ENCODE measurements around the gene ATP6V1G3. TPM values are rescaled to one million over a fixed set of nuclear protein-coding genes. Genes with fewer than 3 reads are reported as not detected.

Gene ATP6V1G3
- total RNA-seq, 5 donors from 2014 or later (not counting 1 experiment from before 2014, with no cell fraction given), result not detected

- Mint-ChIP-seq H3K27ac (peak overlapping the region; percentile 83 to 93), H3K27me3 (no peaks in the 10 kb centered on the region), H3K4me1 (peaks cover 72 to 88% (median 80%) of the 10 kb centered on the region in 3 donors), H3K9me3 (no peaks in the 10 kb centered on the region), H3K36me3 (no peaks in the 10 kb centered on the region), H3K4me3 (peak overlapping the region; percentile 22 to 55 (median 37))
- ATAC-seq (replicated peaks in 1 of 4), result peak in 3 of 4 experiments; percentile 22 to 52 (median 24)
- DNase-seq, result no peak
- H3K36me3 ChIP-seq (ENCODE audit: control insufficient read depth in 2 of 2, extremely low read depth in 1 of 2, insufficient read depth in 1 of 2, low read length in 1 of 2), result no peaks in the 10 kb centered on the region
- no peaks in the 10 kb centered on the region for H3K9me3 ChIP-seq
- POLR2A ChIA-PET, result interaction anchor here (0.6 to 0.7 kb wide), 2 partner anchors 118 to 124 kb away, joined by 3 to 7 read pairs; no protein-coding TSS in a partner anchor
- H3K4me1 ChIP-seq (ENCODE audit: control insufficient read depth in 1 of 2, extremely low read depth in 1 of 2, insufficient read depth in 2 of 2, low read length in 2 of 2), result peaks cover 8 to 54% of the 10 kb centered on the region in 2 experiments
- CTCF ChIA-PET, result no interaction called here
- H3K4me3 ChIP-seq (ENCODE audit: control insufficient read depth in 1 of 2, extremely low read depth in 1 of 2, low read length in 1 of 2), result no peak overlapping the region
- WGBS (ENCODE audit: insufficient coverage), result no CpG with 5 or more reads among the region's 7 CpGs
- no peak overlapping the region for H3K27ac ChIP-seq (ENCODE audit: low read length)
- H3K27me3 ChIP-seq (replicated peaks in 1 of 2; ENCODE audit: control insufficient read depth in 2 of 2, extremely low read depth in 1 of 2, insufficient read depth in 2 of 2, low read length in 1 of 2), result no peaks in the 10 kb centered on the region
Measured at GRCh38 chr1:198538579-198539364, 1.7 kb downstream of the ATP6V1G3 start.

GRCh38 chr1:198535631-198536030 is 4.8 kb downstream of the ATP6V1G3 start:
- ATAC-seq (replicated peaks in 1 of 4) (no peak), DNase-seq (no peak)
- Histone ChIP-seq H3K4me3 (ENCODE audit: control insufficient read depth in 1 of 2, extremely low read depth in 1 of 2, low read length in 1 of 2) (no peak overlapping the region), H3K36me3 (ENCODE audit: control insufficient read depth in 2 of 2, extremely low read depth in 1 of 2, insufficient read depth in 1 of 2, low read length in 1 of 2) (no peaks in the 10 kb centered on the region), H3K4me1 (ENCODE audit: control insufficient read depth in 1 of 2, extremely low read depth in 1 of 2, insufficient read depth in 2 of 2, low read length in 2 of 2) (peaks cover 8 to 51% of the 10 kb centered on the region in 2 experiments), H3K27ac (ENCODE audit: low read length) (peak overlapping the region; percentile 70), H3K9me3 (no peaks in the 10 kb centered on the region), H3K27me3 (replicated peaks in 1 of 2; ENCODE audit: control insufficient read depth in 2 of 2, extremely low read depth in 1 of 2, insufficient read depth in 2 of 2, low read length in 1 of 2) (no peaks in the 10 kb centered on the region)
- ChIA-PET POLR2A (interaction anchor here (1.0 to 1.2 kb wide), 2 partner anchors 9 to 74 kb away, joined by 4 to 5 read pairs; no protein-coding TSS in a partner anchor), CTCF (interaction anchor here in 1 of 2 donors (0.6 to 2.3 kb wide), 2 partner anchors 16 to 51 kb away, joined by 3 to 10 read pairs; no protein-coding TSS in a partner anchor)
- H3K4me1 Mint-ChIP-seq, result peaks cover 74 to 94% (median 78%) of the 10 kb centered on the region in 3 donors
- peaks cover 0 to 8% (median 0%) of the 10 kb centered on the region in 3 donors for H3K9me3 Mint-ChIP-seq
- no peaks in the 10 kb centered on the region for H3K27me3 Mint-ChIP-seq
- H3K4me3 Mint-ChIP-seq, result peak overlapping the region in 1 of 3 donors; percentile 16
- peak overlapping the region; percentile 64 to 76 for H3K27ac Mint-ChIP-seq
- peaks cover 5% of the 10 kb centered on the region for H3K36me3 Mint-ChIP-seq

GRCh38 chr1:198534548-198535418 is 5.7 kb downstream of the ATP6V1G3 start:
- Histone ChIP-seq H3K27me3 (replicated peaks in 1 of 2; ENCODE audit: control insufficient read depth in 2 of 2, extremely low read depth in 1 of 2, insufficient read depth in 2 of 2, low read length in 1 of 2) (no peaks in the 10 kb centered on the region), H3K27ac (ENCODE audit: low read length) (peak overlapping the region; percentile 70), H3K36me3 (ENCODE audit: control insufficient read depth in 2 of 2, extremely low read depth in 1 of 2, insufficient read depth in 1 of 2, low read length in 1 of 2) (no peaks in the 10 kb centered on the region), H3K4me3 (ENCODE audit: control insufficient read depth in 1 of 2, extremely low read depth in 1 of 2, low read length in 1 of 2) (no peak overlapping the region), H3K9me3 (no peaks in the 10 kb centered on the region), H3K4me1 (ENCODE audit: control insufficient read depth in 1 of 2, extremely low read depth in 1 of 2, insufficient read depth in 2 of 2, low read length in 2 of 2) (peaks cover 8 to 57% of the 10 kb centered on the region in 2 experiments)
- Mint-ChIP-seq H3K4me1 (peaks cover 76 to 95% (median 78%) of the 10 kb centered on the region in 3 donors), H3K4me3 (peak overlapping the region; percentile 45 to 59 (median 55)), H3K36me3 (peaks cover 5% of the 10 kb centered on the region), H3K27me3 (no peaks in the 10 kb centered on the region), H3K9me3 (peaks cover 0 to 8% (median 0%) of the 10 kb centered on the region in 3 donors), H3K27ac (peak overlapping the region; percentile 86 to 97)
- ATAC-seq (replicated peaks in 1 of 4) (peak; percentile 40 to 67 (median 62)), DNase-seq (no peak)
- WGBS (ENCODE audit: insufficient coverage), result 20% methylated on average over 1 of the region's 1 CpG
- CTCF ChIA-PET, result interaction anchor here in 1 of 2 donors (2.3 kb wide), 1 partner anchor 15 kb away, joined by 10 read pairs; no protein-coding TSS in a partner anchor
- POLR2A ChIA-PET, result interaction anchor here (0.6 to 1.2 kb wide), 3 partner anchors 75 to 616 kb away, joined by 3 to 4 read pairs (median 3); no protein-coding TSS in a partner anchor

- Histone ChIP-seq H3K9me3 (no peaks in the 10 kb centered on the region), H3K4me1 (ENCODE audit: control insufficient read depth in 1 of 2, extremely low read depth in 1 of 2, insufficient read depth in 2 of 2, low read length in 2 of 2) (peaks cover 6 to 40% of the 10 kb centered on the region in 2 experiments), H3K36me3 (ENCODE audit: control insufficient read depth in 2 of 2, extremely low read depth in 1 of 2, insufficient read depth in 1 of 2, low read length in 1 of 2) (no peaks in the 10 kb centered on the region), H3K27ac (ENCODE audit: low read length) (no peak overlapping the region), H3K27me3 (replicated peaks in 1 of 2; ENCODE audit: control insufficient read depth in 2 of 2, extremely low read depth in 1 of 2, insufficient read depth in 2 of 2, low read length in 1 of 2) (no peaks in the 10 kb centered on the region), H3K4me3 (ENCODE audit: control insufficient read depth in 1 of 2, extremely low read depth in 1 of 2, low read length in 1 of 2) (no peak overlapping the region)
- Mint-ChIP-seq H3K27ac (peak overlapping the region; percentile 13 to 48), H3K4me3 (no peak overlapping the region), H3K4me1 (peaks cover 69 to 84% (median 70%) of the 10 kb centered on the region in 3 donors), H3K27me3 (no peaks in the 10 kb centered on the region), H3K36me3 (peaks cover 5% of the 10 kb centered on the region), H3K9me3 (peaks cover 0 to 8% (median 0%) of the 10 kb centered on the region in 3 donors)
- ChIA-PET CTCF (no interaction called here), POLR2A (no interaction called here)
- ATAC-seq (replicated peaks in 1 of 4), result no peak
- no peak for DNase-seq
- 85% methylated on average over 3 of the region's 3 CpGs for WGBS (ENCODE audit: insufficient coverage)
Measured at GRCh38 chr1:198531891-198532290, 8.6 kb downstream of the ATP6V1G3 start.

- ChIA-PET CTCF (no interaction called here), POLR2A (no interaction called here)
- no peak for ATAC-seq (replicated peaks in 1 of 4)
- no peak overlapping the region for H3K27ac Mint-ChIP-seq
- DNase-seq, result no peak
- no peak overlapping the region for H3K4me3 Mint-ChIP-seq
- peaks cover 0 to 8% (median 0%) of the 10 kb centered on the region in 3 donors for H3K9me3 Mint-ChIP-seq
- 94% methylated on average over 3 of the region's 3 CpGs for WGBS (ENCODE audit: insufficient coverage)
- H3K27ac ChIP-seq (ENCODE audit: low read length), result no peak overlapping the region
- no peaks in the 10 kb centered on the region for H3K9me3 ChIP-seq
- no peaks in the 10 kb centered on the region for H3K36me3 ChIP-seq (ENCODE audit: control insufficient read depth in 2 of 2, extremely low read depth in 1 of 2, insufficient read depth in 1 of 2, low read length in 1 of 2)
- H3K4me1 ChIP-seq (ENCODE audit: control insufficient read depth in 1 of 2, extremely low read depth in 1 of 2, insufficient read depth in 2 of 2, low read length in 2 of 2), result peaks cover 6 to 35% of the 10 kb centered on the region in 2 experiments
- peaks cover 5% of the 10 kb centered on the region for H3K36me3 Mint-ChIP-seq
- no peaks in the 10 kb centered on the region for H3K27me3 Mint-ChIP-seq
- no peaks in the 10 kb centered on the region for H3K27me3 ChIP-seq (replicated peaks in 1 of 2; ENCODE audit: control insufficient read depth in 2 of 2, extremely low read depth in 1 of 2, insufficient read depth in 2 of 2, low read length in 1 of 2)
- H3K4me1 Mint-ChIP-seq, result peaks cover 70 to 84% (median 71%) of the 10 kb centered on the region in 3 donors
- no peak overlapping the region for H3K4me3 ChIP-seq (ENCODE audit: control insufficient read depth in 1 of 2, extremely low read depth in 1 of 2, low read length in 1 of 2)
Measured at GRCh38 chr1:198530953-198531352, 9.5 kb downstream of the ATP6V1G3 start.

- Histone ChIP-seq H3K4me1 (ENCODE audit: control insufficient read depth in 1 of 2, extremely low read depth in 1 of 2, insufficient read depth in 2 of 2, low read length in 2 of 2) (peaks cover 6 to 33% of the 10 kb centered on the region in 2 experiments), H3K9me3 (no peaks in the 10 kb centered on the region), H3K36me3 (ENCODE audit: control insufficient read depth in 2 of 2, extremely low read depth in 1 of 2, insufficient read depth in 1 of 2, low read length in 1 of 2) (no peaks in the 10 kb centered on the region), H3K27ac (ENCODE audit: low read length) (no peak overlapping the region), H3K4me3 (ENCODE audit: control insufficient read depth in 1 of 2, extremely low read depth in 1 of 2, low read length in 1 of 2) (no peak overlapping the region), H3K27me3 (replicated peaks in 1 of 2; ENCODE audit: control insufficient read depth in 2 of 2, extremely low read depth in 1 of 2, insufficient read depth in 2 of 2, low read length in 1 of 2) (no peaks in the 10 kb centered on the region)
- peak overlapping the region in 1 of 2 donors; percentile 11 for H3K27ac Mint-ChIP-seq
- CTCF ChIA-PET, result interaction anchor here in 1 of 2 donors (0.6 kb wide), 1 partner anchor 157 kb away, joined by 3 read pairs; no protein-coding TSS in a partner anchor
- peaks cover 71 to 87% (median 73%) of the 10 kb centered on the region in 3 donors for H3K4me1 Mint-ChIP-seq
- H3K9me3 Mint-ChIP-seq, result peaks cover 0 to 8% (median 0%) of the 10 kb centered on the region in 3 donors
- H3K4me3 Mint-ChIP-seq, result no peak overlapping the region
- H3K36me3 Mint-ChIP-seq, result peaks cover 5% of the 10 kb centered on the region
- POLR2A ChIA-PET, result interaction anchor here (0.6 to 1.0 kb wide), 3 partner anchors 9 to 436 kb away, joined by 3 to 4 read pairs (median 3); no protein-coding TSS in a partner anchor
- no peaks in the 10 kb centered on the region for H3K27me3 Mint-ChIP-seq
- DNase-seq (no peak), ATAC-seq (replicated peaks in 1 of 4) (no peak)
- no CpG with 5 or more reads among the region's 2 CpGs for WGBS (ENCODE audit: insufficient coverage)
Measured at GRCh38 chr1:198529414-198529813, 11.1 kb downstream of the ATP6V1G3 start.
